Lung (tissue), 12 donors: Measurements from ENCODE around the gene DHRSX. TPM values are rescaled to one million over a fixed set of nuclear protein-coding genes. Genes with fewer than 3 reads are reported as not detected.

Experiments
- ATAC-seq: fragments of 200-7000 bp; cut with Tn5 transposase; one replicate; pipeline ENCODE4 v1.9.1; 2020; ENCODE audit warnings: moderate number of reproducible peaks; ENCODE audit not compliant: insufficient read depth, low FRiP score
- DNase-seq, 3 donors: peaks; one replicate each; pipeline ENCODE4 v3.0.0-alpha.2; 2013 to 2017
- H3K27ac ChIP-seq, 2 donors: one replicate each; pipeline ENCODE4 v1.5.1; 2013; ENCODE audit warnings: mild to moderate bottlenecking in 2 of 2, moderate library complexity in 2 of 2, control low read depth in 1 of 2, inconsistent platforms in 1 of 2, low read depth in 1 of 2, low read length in 1 of 2
- H3K27me3 ChIP-seq, 3 donors: one replicate each; pipeline ENCODE4 v1.5.1; 2013; ENCODE audit warnings: low read length in 2 of 3; ENCODE audit not compliant: control insufficient read depth in 3 of 3, insufficient read depth in 3 of 3
- H3K36me3 ChIP-seq, 4 donors: one replicate each; pipeline ENCODE4 v1.5.1; 2013; ENCODE audit warnings: low read length in 4 of 4, mild to moderate bottlenecking in 1 of 4, moderate library complexity in 1 of 4; ENCODE audit not compliant: control insufficient read depth in 4 of 4, insufficient read depth in 4 of 4
- H3K4me1 ChIP-seq, 5 donors: one replicate each; pipeline ENCODE4 v1.5.1; 2013; ENCODE audit warnings: low read length in 5 of 5, mild to moderate bottlenecking in 2 of 5, moderate library complexity in 1 of 5; ENCODE audit not compliant: control insufficient read depth in 5 of 5, insufficient read depth in 5 of 5
- H3K4me3 ChIP-seq: one replicate; pipeline ENCODE4 v1.5.1; 2013; ENCODE audit warnings: mild to moderate bottlenecking, control low read depth, moderate library complexity
- H3K9ac ChIP-seq, 2 donors: one replicate each; pipeline ENCODE4 v1.5.1; 2013; ENCODE audit warnings: low read length in 2 of 2, control low read depth in 1 of 2; ENCODE audit not compliant: insufficient read depth in 1 of 2
- H3K9me3 ChIP-seq, 4 donors: one replicate each; pipeline ENCODE4 v1.5.1; 2013; ENCODE audit warnings: low read length in 3 of 4, mild to moderate bottlenecking in 1 of 4, moderate library complexity in 1 of 4; ENCODE audit not compliant: control insufficient read depth in 4 of 4, insufficient read depth in 3 of 4
- CTCF ChIP-seq: IDR thresholded peaks from 2 replicates; pipeline ENCODE4 v1.5.1; 2012; ENCODE audit warnings: mild to moderate bottlenecking; ENCODE audit errors: control extremely low read depth, extremely low read depth
- WGBS, 2 donors: extraction: QIAGEN DNeasy Blood & Tissue Kit; methylation state at CpG; one replicate each; pipeline ENCODE4 v1.1.7; 2013; 5-methylcytosine and 5-hydroxymethylcytosine counted together
- polyA plus RNA-seq, 2 donors: library from polyadenylated mRNA; stranded (reverse); fragments of 200-250 nt; gene quantifications; one replicate each; pipeline ENCODE4 v1.2.1, GENCODE V29; 2013
- total RNA-seq, 2 donors: library from RNA; depleted of rRNA in 1 of 2; stranded (reverse); fragments of >200 nt in 1 of 2; gene quantifications; one replicate each; pipeline ENCODE4 v1.2.1, GENCODE V29; 2014 to 2021
- donor health status: control.
- donor health status: control.
- donor health status: Bipolar disorder and iron deficiency.
- donor health status: healthy.
- donor health status: DM: yes; HTN: yes; CAD: no.

The DHRSX gene
- total and polyA plus RNA-seq, 4 donors, result 7.0 to 26.3 (median 18.9) TPM

- H3K27me3 ChIP-seq, result no peaks in the 10 kb centered on the region
- no peaks in the 10 kb centered on the region for H3K4me1 ChIP-seq
- no peak overlapping the region for H3K27ac ChIP-seq
- H3K9ac ChIP-seq, result no peak overlapping the region
- ATAC-seq (no peak), DNase-seq (no peak)
- WGBS, 2 donors, result 90 to 91% methylated on average over 4 of the region's 4 CpGs
- H3K9me3 ChIP-seq, result no peaks in the 10 kb centered on the region
- H3K4me3 ChIP-seq, result no peak overlapping the region
- no peaks in the 10 kb centered on the region for H3K36me3 ChIP-seq
- no peak for TF ChIP-seq CTCF
These were observed 168.5 kb downstream of the DHRSX start for GRCh38 chrX:2332252-2332651.

DNA sequence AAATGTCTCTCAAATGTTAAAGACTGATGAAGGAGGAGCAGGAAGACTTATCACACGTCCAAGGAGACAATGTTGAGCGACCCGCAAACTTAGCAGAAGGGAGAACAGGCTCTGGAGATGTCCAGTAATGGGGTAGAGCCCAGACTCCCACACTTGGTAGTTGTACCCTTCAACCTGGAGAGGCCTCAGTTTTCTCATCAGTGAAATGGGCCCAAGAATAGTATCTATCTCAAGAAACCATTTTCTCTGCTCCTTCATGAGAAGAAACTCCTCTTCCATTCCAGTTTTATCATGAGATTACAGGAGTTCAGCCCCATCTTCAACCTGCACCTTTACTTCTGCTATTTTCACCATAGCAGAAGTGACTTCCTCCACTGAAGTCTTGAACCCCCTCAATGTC is 169.9 kb downstream of the DHRSX start:
- WGBS, 2 donors, result 93 to 97% methylated on average over 3 of the region's 3 CpGs
- no peaks in the 10 kb centered on the region for H3K9me3 ChIP-seq
- DNase-seq (no peak), ATAC-seq (no peak)
- no peaks in the 10 kb centered on the region for H3K36me3 ChIP-seq
- no peak for TF ChIP-seq CTCF
- H3K27me3 ChIP-seq, result no peaks in the 10 kb centered on the region
- no peaks in the 10 kb centered on the region for H3K4me1 ChIP-seq
- H3K27ac ChIP-seq, result no peak overlapping the region
- no peak overlapping the region for H3K9ac ChIP-seq
- no peak overlapping the region for H3K4me3 ChIP-seq

DNA sequence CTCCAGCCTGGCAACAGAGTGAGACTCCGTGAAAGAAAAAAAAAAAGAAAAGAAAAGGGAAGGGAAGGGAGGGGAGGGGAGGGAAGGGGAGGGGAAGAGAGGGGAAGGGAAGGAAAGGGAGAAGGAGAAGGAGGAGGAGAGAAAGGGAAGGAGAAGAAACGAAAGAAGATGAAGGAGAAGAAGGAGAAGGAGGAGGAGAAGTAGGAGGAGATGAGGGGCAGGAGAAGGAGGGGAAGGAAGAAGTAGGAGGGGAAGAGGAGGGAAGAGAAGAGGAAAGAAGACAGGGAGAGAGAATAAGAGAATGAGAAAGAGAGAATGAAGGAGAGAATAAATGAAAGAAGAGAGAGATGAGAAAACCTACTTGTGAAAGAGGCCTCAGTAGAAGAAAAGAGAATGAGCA is 170.3 kb downstream of the DHRSX start:
- H3K27me3 ChIP-seq, result no peaks in the 10 kb centered on the region
- H3K36me3 ChIP-seq, result no peaks in the 10 kb centered on the region
- H3K9me3 ChIP-seq, result no peaks in the 10 kb centered on the region
- no peak overlapping the region for H3K4me3 ChIP-seq
- H3K27ac ChIP-seq, result no peak overlapping the region
- TF ChIP-seq CTCF, result no peak
- no peak overlapping the region for H3K9ac ChIP-seq
- no peaks in the 10 kb centered on the region for H3K4me1 ChIP-seq
- no peak for DNase-seq
- WGBS, 2 donors, result 45 to 53% methylated on average over 2 of the region's 2 CpGs
- ATAC-seq, result no peak

DNA sequence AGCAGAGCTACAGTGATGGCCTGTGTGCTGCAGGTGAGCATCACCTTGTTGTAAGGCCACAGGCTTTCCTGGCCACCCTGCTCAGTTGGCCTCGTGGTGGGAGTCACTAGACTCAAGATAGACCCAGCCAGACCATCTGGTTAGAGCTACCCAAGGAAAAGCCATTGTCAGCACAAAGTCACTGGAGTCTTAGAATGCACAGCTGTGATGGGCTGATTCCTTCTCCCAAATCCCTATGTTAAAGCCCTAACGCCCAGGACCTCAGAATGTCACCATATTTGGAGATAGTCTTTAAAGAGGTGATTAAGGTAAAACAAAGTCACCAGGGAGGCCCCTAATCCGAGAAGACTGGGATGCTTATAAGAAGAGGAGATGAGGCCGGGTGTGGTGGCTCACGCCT is 173.4 kb downstream of the DHRSX start:
- ATAC-seq (no peak), DNase-seq (no peak)
- WGBS, 2 donors, result 94% methylated on average over 5 of the region's 5 CpGs
- TF ChIP-seq CTCF, result no peak
- Histone ChIP-seq H3K4me3 (no peak overlapping the region), H3K9ac (no peak overlapping the region), H3K27me3 (no peaks in the 10 kb centered on the region), H3K27ac (no peak overlapping the region), H3K36me3 (no peaks in the 10 kb centered on the region), H3K4me1 (peaks cover 0 to 2% (median 0%) of the 10 kb centered on the region in 5 donors), H3K9me3 (no peaks in the 10 kb centered on the region)
